IMR-90 (cell line): ENCODE results near the gene SHB. TPM values are rescaled to one million over a fixed set of nuclear protein-coding genes. Genes with fewer than 3 reads are reported as not detected.

Experiments used
- ATAC-seq: fragments of 200-7000 bp; cut with Tn5 transposase; 2 replicates; pipeline ENCODE4 v1.9.1; 2020; ENCODE audit warnings: low read depth, mild to moderate bottlenecking, moderate library complexity
- BruUV-seq: library from RNA; stranded (reverse); fragments of 400-500 nt; replicated peaks from 2 replicates; lab custom pipeline; 2021; lab: Mats Ljungman, UMichigan
- CTCF ChIA-PET: fragments of 300-600 bp; formaldehyde crosslinking; extraction: SDS; loops from one replicate; lab custom pipeline; 2021; ENCODE audit warnings: antibody characterized with exemption; lab: Yijun Ruan, JAX
- POLR2A ChIA-PET: fragments of 300-600 bp; sonication (Branson Sonifier 250); formaldehyde crosslinking; loops from one replicate; lab custom pipeline; 2022; ENCODE audit warnings: antibody characterized with exemption; ENCODE audit not compliant: unreplicated experiment; lab: Charles Lee
- DNase-seq: peaks from one replicate; pipeline ENCODE4 v3.0.0; 2013
- H2AFZ ChIP-seq: replicated peaks from 2 replicates; pipeline ENCODE3; 2013; ENCODE audit warnings: low read length, mild to moderate bottlenecking; ENCODE audit not compliant: poor library complexity
- H2AK5ac ChIP-seq: 2 replicates; pipeline ENCODE4 v1.6.1; 2013; ENCODE audit warnings: low read depth, low read length, inconsistent platforms
- H2AK9ac ChIP-seq: replicated peaks from 2 replicates; pipeline ENCODE3; 2013; ENCODE audit warnings: mild to moderate bottlenecking, low read depth, low read length, moderate library complexity; ENCODE audit not compliant: poor library complexity
- H2BK120ac ChIP-seq: 2 replicates; pipeline ENCODE4 v1.6.1; 2013; ENCODE audit warnings: low read depth, low read length, inconsistent platforms
- H2BK15ac ChIP-seq: 3 replicates; pipeline ENCODE4 v1.6.1; 2013; ENCODE audit warnings: low read depth, low read length, inconsistent platforms
- H2BK20ac ChIP-seq: 2 replicates; pipeline ENCODE4 v1.6.1; 2013; ENCODE audit warnings: low read depth, mild to moderate bottlenecking, inconsistent platforms, low read length, moderate library complexity
- H2BK5ac ChIP-seq: 2 replicates; pipeline ENCODE4 v1.6.1; 2013; ENCODE audit warnings: mild to moderate bottlenecking, low read depth, low read length, inconsistent platforms; ENCODE audit not compliant: poor library complexity, severe bottlenecking
- H3K14ac ChIP-seq: replicated peaks from 2 replicates; pipeline ENCODE4 v1.6.1; 2013; ENCODE audit warnings: low read depth, low read length, inconsistent platforms
- H3K18ac ChIP-seq: 2 replicates; pipeline ENCODE4 v1.6.1; 2013; ENCODE audit warnings: low read depth, low read length, control low read depth
- H3K23ac ChIP-seq: 2 replicates; pipeline ENCODE4 v1.6.1; 2013; ENCODE audit warnings: low read depth, low read length, inconsistent platforms
- H3K27ac ChIP-seq: 2 replicates; pipeline ENCODE4 v1.5.1; 2013; ENCODE audit warnings: mild to moderate bottlenecking, control low read depth, low read length; ENCODE audit not compliant: insufficient read depth
- H3K27me3 ChIP-seq: 2 replicates; pipeline ENCODE4 v1.6.1; 2013; ENCODE audit warnings: low read length; ENCODE audit not compliant: control insufficient read depth, insufficient read depth
- H3K36me3 ChIP-seq: 2 replicates; pipeline ENCODE4 v1.6.1; 2013; ENCODE audit warnings: low read length, mixed read lengths; ENCODE audit not compliant: control insufficient read depth, insufficient read depth
- H3K4ac ChIP-seq: 2 replicates; pipeline ENCODE4 v1.6.1; 2013; ENCODE audit warnings: low read depth, low read length, inconsistent platforms
- H3K4me1 ChIP-seq: 2 replicates; pipeline ENCODE4 v1.6.1; 2013; ENCODE audit warnings: low read length, mixed read lengths; ENCODE audit not compliant: control insufficient read depth, insufficient read depth
- H3K4me2 ChIP-seq: 2 replicates; pipeline ENCODE4 v1.6.1; 2013; ENCODE audit warnings: low read depth, mild to moderate bottlenecking, control low read depth, low read length, moderate library complexity
- H3K4me3 ChIP-seq: 2 replicates; pipeline ENCODE4 v1.5.1; 2013; ENCODE audit warnings: low read depth, mild to moderate bottlenecking, control low read depth, low read length, moderate library complexity; ENCODE audit not compliant: insufficient read depth
- H3K56ac ChIP-seq: 2 replicates; pipeline ENCODE4 v1.6.1; 2013; ENCODE audit warnings: low read length, inconsistent platforms; ENCODE audit not compliant: insufficient read depth; ENCODE audit errors: extremely low read depth
- H3K79me1 ChIP-seq, 2 experiments: 2 replicates each; pipeline ENCODE4 v1.6.1; 2013; ENCODE audit warnings: low read length in 2 of 2, inconsistent platforms in 1 of 2, low read depth in 1 of 2
- H3K9ac ChIP-seq: 2 replicates; pipeline ENCODE4 v1.6.1; 2013; ENCODE audit warnings: low read depth, low read length, control low read depth
- H3K9me1 ChIP-seq: 2 replicates; pipeline ENCODE4 v1.6.1; 2013; ENCODE audit warnings: low read length, inconsistent platforms; ENCODE audit not compliant: insufficient read depth
- H3K9me3 ChIP-seq: 2 replicates; pipeline ENCODE4 v1.6.1; 2013; ENCODE audit warnings: low read length; ENCODE audit not compliant: control insufficient read depth, insufficient read depth
- H4K20me1 ChIP-seq: 2 replicates; pipeline ENCODE4 v1.6.1; 2013; ENCODE audit warnings: low read length, inconsistent platforms; ENCODE audit not compliant: insufficient read depth
- H4K5ac ChIP-seq: 2 replicates; pipeline ENCODE4 v1.6.1; 2013; ENCODE audit warnings: mild to moderate bottlenecking, low read depth, low read length, control low read depth
- H4K8ac ChIP-seq, 2 experiments: 2 replicates each; pipeline ENCODE4 v1.6.1; 2013; ENCODE audit warnings: low read depth in 2 of 2, low read length in 2 of 2, control low read depth in 1 of 2, inconsistent platforms in 1 of 2
- H4K91ac ChIP-seq: 2 replicates; pipeline ENCODE4 v1.6.1; 2013; ENCODE audit warnings: low read depth, low read length, inconsistent platforms; ENCODE audit not compliant: insufficient read depth
- BHLHE40 ChIP-seq: fragments of 150-350 bp; IDR thresholded peaks from 2 replicates; pipeline ENCODE4 v1.6.1; 2016; ENCODE audit warnings: mild to moderate bottlenecking, low read depth, low read length
- CEBPB ChIP-seq: IDR thresholded peaks from 2 replicates; pipeline ENCODE4 v1.6.1; 2012; ENCODE audit warnings: low read depth, low read length, improper control_type of control experiment
- ELK1 ChIP-seq: fragments of 150-350 bp; IDR thresholded peaks from 2 replicates; pipeline ENCODE4 v1.6.1; 2016; ENCODE audit warnings: low read depth, mild to moderate bottlenecking, low read length, moderate library complexity, borderline replicate concordance
- FOS ChIP-seq: fragments of 150-350 bp; IDR thresholded peaks from 2 replicates; pipeline ENCODE4 v1.6.1; 2016; ENCODE audit warnings: low read depth, low read length
- MAFK ChIP-seq: IDR thresholded peaks from 2 replicates; pipeline ENCODE4 v1.6.1; 2012; ENCODE audit warnings: low read depth, low read length, improper control_type of control experiment
- MAZ ChIP-seq: IDR thresholded peaks from 2 replicates; pipeline ENCODE4 v1.6.1; 2012; ENCODE audit warnings: low read depth, mild to moderate bottlenecking, low read length, improper control_type of control experiment, moderate library complexity, borderline replicate concordance
- MXI1 ChIP-seq: IDR thresholded peaks from 2 replicates; pipeline ENCODE4 v1.6.1; 2012; ENCODE audit warnings: low read depth, mild to moderate bottlenecking, low read length, moderate library complexity, borderline replicate concordance
- NFE2L2 ChIP-seq: fragments of 150-350 bp; IDR thresholded peaks from 2 replicates; pipeline ENCODE4 v1.6.1; 2016; ENCODE audit warnings: low read depth, mild to moderate bottlenecking, low read length
- POLR2A ChIP-seq: IDR thresholded peaks from 2 replicates; pipeline ENCODE4 v1.6.1; 2012; ENCODE audit warnings: mild to moderate bottlenecking, low read depth, low read length
- RAD21 ChIP-seq: IDR thresholded peaks from 2 replicates; pipeline ENCODE4 v1.6.1; 2012; ENCODE audit warnings: low read length, improper control_type of control experiment
- RCOR1 ChIP-seq: IDR thresholded peaks from 2 replicates; pipeline ENCODE4 v1.6.1; 2012; ENCODE audit warnings: mild to moderate bottlenecking, low read length, improper control_type of control experiment; ENCODE audit not compliant: insufficient replicate concordance
- RFX5 ChIP-seq: IDR thresholded peaks from 2 replicates; pipeline ENCODE4 v1.8.0; 2012; ENCODE audit warnings: low read depth, mild to moderate bottlenecking, low read length, moderate library complexity
- SMC3 ChIP-seq: fragments of 150-350 bp; IDR thresholded peaks from 2 replicates; pipeline ENCODE4 v1.6.1; 2016; ENCODE audit warnings: low read depth, mild to moderate bottlenecking, antibody characterized with exemption, low read length, moderate library complexity
- USF2 ChIP-seq: fragments of 150-350 bp; IDR thresholded peaks from 2 replicates; pipeline ENCODE4 v1.6.1; 2017; ENCODE audit warnings: mild to moderate bottlenecking, antibody characterized with exemption, low read length, low read depth
- WGBS, 2 experiments: methylation state at CpG; one replicate each; pipeline versions ENCODE4 v1.1.5 to v1.1.7; 2013; ENCODE audit warnings: missing lambda C conversion rate in 2 of 2; ENCODE audit not compliant: insufficient read length in 1 of 2; ENCODE audit errors: extremely low coverage in 2 of 2; 5-methylcytosine and 5-hydroxymethylcytosine counted together
- dilution Hi-C: fragments of 300-500 bp; cut with HindIII; formaldehyde crosslinking; loops from one replicate; pipeline ENCODE4 v1.14.3; 2018; ENCODE audit warnings: low sequenced_read_pairs; ENCODE audit not compliant: unreplicated experiment
- in situ Hi-C: fragments of 300-500 bp; cut with MboI; formaldehyde crosslinking; loops from 3 replicates; pipeline ENCODE4 v1.14.3; 2019; ENCODE audit warnings: low sequenced_read_pairs, inconsistent platforms, mixed read lengths
- intact Hi-C: fragments of 100-400 bp; cut with micrococcal nuclease; formaldehyde crosslinking; loops from 2 replicates; pipeline ENCODE4 v1.10.0; 2022
- polyA plus RNA-seq, 3 experiments: library from polyadenylated mRNA; depleted of rRNA; stranded (reverse); fragments of >200 nt; gene quantifications; 2 replicates each; pipeline ENCODE4 v1.2.3, GENCODE V29; 2012; ENCODE audit warnings: low replicate concordance in 1 of 3
- total RNA-seq: library from RNA; depleted of rRNA; stranded (reverse); fragments of >200 nt; gene quantifications from 2 replicates; pipeline ENCODE4 v1.2.3, GENCODE V29; 2012
- TF ChIP-seq, protein P1 (sequence below): conservative IDR thresholded peaks from 2 replicates; pipeline ENCODE4 v1.5.1; 2012; ENCODE audit warnings: mild to moderate bottlenecking, low read depth, low read length, improper control_type of control experiment

Gene SHB
- total and polyA plus RNA-seq, 2 of the 4 experiments (the other 2 are of a cell fraction), result 6.1 to 20.4 TPM

DNA sequence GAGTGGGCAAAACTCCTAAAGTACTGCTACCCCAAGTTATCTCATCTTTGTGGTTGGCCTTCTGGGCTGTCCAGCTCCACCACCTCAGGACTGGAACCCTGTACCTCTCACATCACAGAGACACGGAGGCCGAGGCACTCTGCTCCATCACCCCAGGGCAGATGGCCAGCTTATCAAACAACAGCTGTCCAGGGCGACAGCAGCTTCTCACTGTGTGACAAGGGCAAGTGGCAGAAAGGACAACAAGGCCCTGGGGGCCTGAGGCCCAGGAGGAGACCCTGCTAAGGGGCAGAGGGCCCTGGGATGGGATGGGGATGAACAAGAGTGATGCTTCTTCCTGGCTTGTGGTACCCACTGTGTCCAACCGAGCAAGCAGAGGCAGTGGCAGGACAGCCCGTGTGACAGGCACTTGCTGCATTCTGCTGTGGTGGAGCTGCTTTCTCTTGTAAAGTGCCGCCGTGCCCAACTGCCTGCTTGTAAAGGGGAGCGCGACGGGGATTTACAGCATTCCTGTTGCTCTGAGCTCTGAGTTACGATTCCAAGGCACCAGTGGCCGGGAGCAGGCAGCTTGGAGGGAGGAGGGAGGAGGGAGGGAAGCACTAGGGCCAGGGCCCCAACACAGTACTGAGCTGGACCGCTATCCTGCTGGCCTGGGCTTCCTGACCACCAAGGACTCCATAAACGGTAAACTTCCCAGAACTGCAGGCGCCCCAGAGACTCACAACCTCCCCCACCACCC, 71.2 kb downstream of the SHB start:
- 75% methylated on average over 8 of the region's 15 CpGs; no CpG with 5 or more reads in 1 of the 2 experiments for WGBS, 2 experiments
- H3K9ac ChIP-seq, result no peak overlapping the region
- H2BK120ac ChIP-seq, result peak overlapping the region; percentile 31; the same call in 1 of the 2 replicates
- peak overlapping the region; percentile 27 for H3K14ac ChIP-seq
- H2BK5ac ChIP-seq, result peak overlapping the region; percentile 18
- H3K23ac ChIP-seq, result peak overlapping the region; percentile 34; the same call in 1 of the 2 replicates
- peak overlapping the region in 1 of 2 experiments; percentile 59; a peak in 1 of 4 replicates for H4K8ac ChIP-seq
- peak overlapping the region; percentile 38 for H2AFZ ChIP-seq
- H3K9me1 ChIP-seq, result peaks cover 53% of the 10 kb centered on the region
- no peak overlapping the region for H3K4me3 ChIP-seq
- H3K9me3 ChIP-seq, result no peaks in the 10 kb centered on the region
- peak overlapping the region; percentile 28 for H4K5ac ChIP-seq
- no peak overlapping the region for H3K56ac ChIP-seq
- H3K4ac ChIP-seq, result peak overlapping the region; percentile 49
- H3K36me3 ChIP-seq, result peaks cover 14% of the 10 kb centered on the region
- peak overlapping the region; percentile 38 for H2AK9ac ChIP-seq
- ATAC-seq (no peak), DNase-seq (no peak)
- H4K20me1 ChIP-seq, result peaks cover 47% of the 10 kb centered on the region
- intact Hi-C loops (no loop called here), dilution Hi-C loops (no loop called here), in situ Hi-C loops (no loop called here)
- H3K4me2 ChIP-seq, result no peak overlapping the region
- H3K27ac ChIP-seq, result peak overlapping the region; percentile 13
- CTCF ChIA-PET, result no interaction called here
- no TSS peak for BruUV-seq
- no peaks in the 10 kb centered on the region for H3K27me3 ChIP-seq
- H2BK15ac ChIP-seq, result no peak overlapping the region
- peak overlapping the region; percentile 40 for H2AK5ac ChIP-seq
- POLR2A ChIA-PET, result no interaction called here
- peak overlapping the region; percentile 2; the same call in 1 of the 2 replicates for H4K91ac ChIP-seq
- no peak overlapping the region for H3K18ac ChIP-seq
- H3K79me1 ChIP-seq, result peaks cover 52 to 98% of the 10 kb centered on the region in 2 experiments
- H2BK20ac ChIP-seq, result 0 out of 2 replicates have a peak overlapping the region, but pooled peaks have one; percentile 3
- H3K4me1 ChIP-seq, result peaks cover 52% of the 10 kb centered on the region
- TF ChIP-seq, protein P1, sequence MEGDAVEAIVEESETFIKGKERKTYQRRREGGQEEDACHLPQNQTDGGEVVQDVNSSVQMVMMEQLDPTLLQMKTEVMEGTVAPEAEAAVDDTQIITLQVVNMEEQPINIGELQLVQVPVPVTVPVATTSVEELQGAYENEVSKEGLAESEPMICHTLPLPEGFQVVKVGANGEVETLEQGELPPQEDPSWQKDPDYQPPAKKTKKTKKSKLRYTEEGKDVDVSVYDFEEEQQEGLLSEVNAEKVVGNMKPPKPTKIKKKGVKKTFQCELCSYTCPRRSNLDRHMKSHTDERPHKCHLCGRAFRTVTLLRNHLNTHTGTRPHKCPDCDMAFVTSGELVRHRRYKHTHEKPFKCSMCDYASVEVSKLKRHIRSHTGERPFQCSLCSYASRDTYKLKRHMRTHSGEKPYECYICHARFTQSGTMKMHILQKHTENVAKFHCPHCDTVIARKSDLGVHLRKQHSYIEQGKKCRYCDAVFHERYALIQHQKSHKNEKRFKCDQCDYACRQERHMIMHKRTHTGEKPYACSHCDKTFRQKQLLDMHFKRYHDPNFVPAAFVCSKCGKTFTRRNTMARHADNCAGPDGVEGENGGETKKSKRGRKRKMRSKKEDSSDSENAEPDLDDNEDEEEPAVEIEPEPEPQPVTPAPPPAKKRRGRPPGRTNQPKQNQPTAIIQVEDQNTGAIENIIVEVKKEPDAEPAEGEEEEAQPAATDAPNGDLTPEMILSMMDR, result no peak
- TF ChIP-seq BHLHE40 (no peak), FOS (no peak), RAD21 (no peak), CEBPB (no peak), RCOR1 (no peak), ELK1 (no peak), USF2 (no peak), RFX5 (no peak), MAZ (no peak), MAFK (no peak), MXI1 (no peak), NFE2L2 (no peak), POLR2A (no peak), SMC3 (no peak)
